HCT116 (cell line): ENCODE measurements around the gene PRODH. TPM values are rescaled to one million over a fixed set of nuclear protein-coding genes. Genes with fewer than 3 reads are reported as not detected.

Experiments used
- ATAC-seq: fragments of 200-7000 bp; cut with Tn5 transposase; 2 replicates; pipeline ENCODE4 v1.9.1; 2020; ENCODE audit warnings: mild to moderate bottlenecking, moderate library complexity
- Bru-seq: library from RNA; stranded (reverse); fragments of 400-500 nt; gene quantifications from one replicate; lab custom pipeline; 2021; lab: Mats Ljungman, UMichigan
- BruChase-seq, 2 experiments: library from RNA; stranded (reverse); fragments of 400-500 nt; gene quantifications; one replicate each; lab custom pipeline; 2021; lab: Mats Ljungman, UMichigan
- BruUV-seq: library from RNA; stranded (reverse); fragments of 400-500 nt; replicated peaks from 2 replicates; lab custom pipeline; 2021; lab: Mats Ljungman, UMichigan
- CTCF ChIA-PET: fragments of 300-600 bp; sonication (Branson Sonifier 250); formaldehyde crosslinking; loops from one replicate; lab custom pipeline; 2021; ENCODE audit warnings: antibody characterized with exemption; lab: Charles Lee
- POLR2A ChIA-PET: fragments of 300-600, 350-600 bp; sonication (Branson Sonifier 250); formaldehyde crosslinking; loops from one replicate; lab custom pipeline; 2021; ENCODE audit warnings: antibody characterized with exemption; lab: Charles Lee
- RAD21 ChIA-PET, 2 experiments: fragments of 300-600 bp; sonication (Branson Sonifier 250); formaldehyde crosslinking; loops; one replicate each; lab custom pipeline; 2023; ENCODE audit warnings: low total read pairs in 2 of 2; ENCODE audit not compliant: uncharacterized antibody in 2 of 2, unreplicated experiment in 2 of 2, low non-redundant PET in 1 of 2; lab: Charles Lee
- DNase-seq: peaks from one replicate; pipeline ENCODE4 v3.0.0-alpha.2; 2010; ENCODE audit warnings: low read depth, low spot score
- H2AFZ ChIP-seq: fragments of 200-600 bp; shearing (Covaris generic), sonication (generic); 2 replicates; pipeline ENCODE4 v1.6.1; 2017; ENCODE audit warnings: low read depth, mixed run types, mixed read lengths, antibody characterized with exemption, low read length; ENCODE audit not compliant: poor library complexity, severe bottlenecking
- H3K27ac ChIP-seq: 2 replicates; pipeline ENCODE4 v1.5.1; 2012; ENCODE audit warnings: low read depth, low read length
- H3K27me3 ChIP-seq: fragments of 200-600 bp; sonication (generic); 2 replicates; pipeline ENCODE4 v1.6.1; 2016; ENCODE audit warnings: mixed run types, low read length, mixed read lengths; ENCODE audit not compliant: insufficient read depth
- H3K36me3 ChIP-seq, 2 experiments: fragments of 200-500 bp in 1 of 2; fragments of 200-600 bp in 1 of 2; sonication (Bioruptor generic) in 1 of 2; sonication (generic) in 1 of 2; 2 replicates each; pipeline versions ENCODE4 v1.5.1 to v1.6.1; 2014 to 2016; ENCODE audit warnings: low read length in 2 of 2, inconsistent platforms in 1 of 2, mixed read lengths in 1 of 2, mixed run types in 1 of 2; ENCODE audit not compliant: insufficient read depth in 2 of 2, control insufficient read depth in 1 of 2
- H3K4me1 ChIP-seq, 2 experiments: fragments of 200-600 bp in 1 of 2; sonication (generic) in 1 of 2; 2 replicates each; pipeline versions ENCODE4 v1.5.1 to v1.6.1; 2012 to 2017; ENCODE audit warnings: low read length in 2 of 2, inconsistent platforms in 1 of 2, mild to moderate bottlenecking in 1 of 2, mixed read lengths in 1 of 2, mixed run types in 1 of 2, moderate library complexity in 1 of 2; ENCODE audit not compliant: insufficient read depth in 2 of 2, control insufficient read depth in 1 of 2
- H3K4me2 ChIP-seq: fragments of 200-600 bp; sonication (generic); 2 replicates; pipeline ENCODE4 v1.6.1; 2017; ENCODE audit warnings: mixed run types, low read length, mixed read lengths
- H3K4me3 ChIP-seq, 2 experiments: fragments of 200-600 bp in 1 of 2; sonication (generic) in 1 of 2; replicated peaks in 1 of 2; 2 replicates each; pipeline ENCODE4 v1.5.1; 2011 to 2016; ENCODE audit warnings: low read length in 2 of 2, control low read depth in 1 of 2, low read depth in 1 of 2, mild to moderate bottlenecking in 1 of 2, mixed read lengths in 1 of 2, mixed run types in 1 of 2
- H3K79me2 ChIP-seq: fragments of 200-600 bp; sonication (generic); 2 replicates; pipeline ENCODE4 v1.6.1; 2017; ENCODE audit warnings: mild to moderate bottlenecking, mixed run types, low read length, moderate library complexity, mixed read lengths; ENCODE audit not compliant: insufficient read depth
- H3K9ac ChIP-seq: fragments of 200-600 bp; sonication (generic); 2 replicates; pipeline ENCODE4 v1.6.1; 2016; ENCODE audit warnings: low read length, mixed read lengths
- H3K9me2 ChIP-seq: fragments of 200-600 bp; sonication (generic), shearing (Covaris generic); 2 replicates; pipeline ENCODE4 v1.6.1; 2017; ENCODE audit warnings: mixed run types, mild to moderate bottlenecking, moderate library complexity; ENCODE audit not compliant: insufficient read depth
- H3K9me3 ChIP-seq, 2 experiments: fragments of 200-500 bp in 1 of 2; fragments of 200-600 bp in 1 of 2; sonication (Bioruptor generic) in 1 of 2; sonication (generic) in 1 of 2; 2 replicates each; pipeline ENCODE4 v1.6.1; 2014 to 2017; ENCODE audit warnings: low read length in 2 of 2, mixed read lengths in 2 of 2, inconsistent platforms in 1 of 2, low read depth in 1 of 2, mild to moderate bottlenecking in 1 of 2, mixed run types in 1 of 2, moderate library complexity in 1 of 2; ENCODE audit not compliant: control insufficient read depth in 1 of 2, insufficient read depth in 1 of 2
- H4K20me1 ChIP-seq: fragments of 200-600 bp; sonication (generic), shearing (Covaris generic); 2 replicates; pipeline ENCODE4 v1.6.1; 2017; ENCODE audit warnings: mixed run types, mild to moderate bottlenecking, moderate library complexity; ENCODE audit not compliant: insufficient read depth
- ATF3 ChIP-seq: IDR thresholded peaks from 2 replicates; pipeline ENCODE4 v1.6.1; 2012
- CBX3 ChIP-seq: IDR thresholded peaks from 2 replicates; pipeline ENCODE4 v1.6.1; 2012; ENCODE audit warnings: low read depth
- CEBPB ChIP-seq: IDR thresholded peaks from 2 replicates; pipeline ENCODE4 v1.6.1; 2012; ENCODE audit warnings: low read depth
- EGR1 ChIP-seq: IDR thresholded peaks from 2 replicates; pipeline ENCODE4 v1.6.1; 2012; ENCODE audit warnings: low read depth
- EZH2phosphoT487 ChIP-seq: fragments of 200-600 bp; IDR thresholded peaks from 2 replicates; pipeline ENCODE4 v1.6.1; 2018; ENCODE audit warnings: antibody characterized with exemption, borderline replicate concordance
- FOSL1 ChIP-seq: IDR thresholded peaks from 2 replicates; pipeline ENCODE4 v1.6.1; 2012; ENCODE audit warnings: low read depth
- POLR2AphosphoS5 ChIP-seq: IDR thresholded peaks from 2 replicates; pipeline ENCODE4 v1.6.1; 2011; ENCODE audit warnings: mild to moderate bottlenecking, low read depth, low read length, moderate library complexity
- RAD21 ChIP-seq: IDR thresholded peaks from 2 replicates; pipeline ENCODE4 v1.6.1; 2012; ENCODE audit warnings: low read depth, mild to moderate bottlenecking
- SIN3A ChIP-seq: IDR thresholded peaks from 2 replicates; pipeline ENCODE4 v1.6.1; 2012; ENCODE audit warnings: low read depth
- SP1 ChIP-seq: IDR thresholded peaks from 2 replicates; pipeline ENCODE4 v1.6.1; 2012; ENCODE audit warnings: low read depth
- SRF ChIP-seq: IDR thresholded peaks from 2 replicates; pipeline ENCODE4 v1.6.1; 2012; ENCODE audit warnings: low read depth
- TCF7L2 ChIP-seq: IDR thresholded peaks from 2 replicates; pipeline ENCODE4 v1.7.0; 2011; ENCODE audit warnings: borderline replicate concordance, inconsistent platforms; ENCODE audit not compliant: insufficient read depth, insufficient read length; ENCODE audit errors: extremely low read depth
- YY1 ChIP-seq: IDR thresholded peaks from 2 replicates; pipeline ENCODE4 v1.6.1; 2011; ENCODE audit warnings: low read length, low read depth, moderate library complexity, mild to moderate bottlenecking; ENCODE audit not compliant: insufficient replicate concordance; ENCODE audit errors: extremely low read depth
- ZNF274 ChIP-seq: fragments of 200-500 bp; sonication (Bioruptor generic); IDR thresholded peaks from 2 replicates; pipeline ENCODE4 v1.6.1; 2014; ENCODE audit warnings: mild to moderate bottlenecking, low read depth, low read length, inconsistent platforms
- intact Hi-C: fragments of 100-400 bp; cut with micrococcal nuclease; formaldehyde crosslinking; loops from 2 replicates; pipeline ENCODE4 v1.10.0; 2022
- long read RNA-seq: library from polyadenylated mRNA; unstranded; transcript quantifications from one replicate; pipeline ENCODE4 v2.0.0, GENCODE V29; 2021; ENCODE audit not compliant: unreplicated experiment
- polyA plus RNA-seq: library from polyadenylated mRNA; unstranded; fragments of >200 nt; gene quantifications from 2 replicates; pipeline ENCODE4 v1.2.1, GENCODE V29; 2012; ENCODE audit warnings: missing spikeins
- total RNA-seq: library from RNA; stranded (reverse); gene quantifications from one replicate; pipeline ENCODE4 v1.2.1, GENCODE V29; 2021; ENCODE audit not compliant: unreplicated experiment
- TF ChIP-seq, protein P1 (sequence below): IDR thresholded peaks from 2 replicates; pipeline ENCODE4 v1.6.1; 2012

Gene PRODH
- total RNA-seq (3.2 TPM), Bru-seq, nascent RNA (percentile 14 among the genes with signal in this experiment), BruChase-seq, experiment 1, labeled RNA remaining after a 6-hour chase (percentile 4 among the genes with signal in this experiment), BruChase-seq, experiment 2, labeled RNA remaining after a 2-hour chase (percentile 6 among the genes with signal in this experiment)
- 0.96 and 2.7 TPM in 2 replicates for polyA plus RNA-seq
- long read RNA-seq: 0 reads

DNA sequence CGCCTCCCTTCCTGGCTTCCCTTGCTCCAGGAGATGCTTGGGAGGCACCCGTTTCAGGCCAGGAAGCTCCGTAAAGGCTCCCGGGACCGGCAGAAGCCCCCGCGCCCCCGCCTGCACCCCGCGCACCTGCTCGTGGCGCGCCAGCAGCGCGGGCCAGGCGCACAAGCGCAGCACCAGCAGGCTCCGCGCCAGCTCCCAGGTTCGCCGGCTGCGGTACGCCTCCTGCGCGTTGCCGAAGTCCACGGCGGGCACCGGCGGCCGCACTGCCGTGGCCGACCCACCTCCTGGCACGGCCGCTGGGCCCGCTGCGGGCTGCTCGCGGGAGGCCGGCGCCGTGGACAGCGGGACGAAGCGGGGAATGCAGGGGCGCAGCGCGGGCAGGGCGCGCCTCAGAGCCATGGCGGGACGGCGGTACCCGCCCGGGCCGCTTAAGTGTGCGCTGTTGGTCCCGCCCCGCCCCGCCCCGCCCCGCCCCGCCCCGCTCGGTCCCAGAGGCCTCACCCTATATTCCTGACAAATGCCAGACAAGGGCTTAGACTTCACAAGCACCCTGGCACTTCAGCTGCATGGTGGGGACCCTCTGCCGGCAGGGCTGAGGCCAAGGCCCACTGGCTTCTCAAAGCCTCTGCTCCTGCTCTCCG, at the start of gene PRODH:
TSS of gene PRODH (minus strand) at position 405 of the 641 bp plus-strand sequence. CDS start at position 399, 6 bp downstream.
- ChIA-PET RAD21 (interaction anchor here in 1 of 2 experiments (0.6 kb wide), 1 partner anchor 208 kb away, joined by 3 read pairs; the partner anchor contains the start of gene ESS2), CTCF (interaction anchor here (0.6 kb wide), 1 partner anchor 60 kb away, joined by 4 read pairs; no protein-coding TSS in a partner anchor)
- no peaks in the 10 kb centered on the region for H3K27me3 ChIP-seq
- no peaks in the 10 kb centered on the region for H3K4me1 ChIP-seq
- no peaks in the 10 kb centered on the region for H4K20me1 ChIP-seq
- H3K36me3 ChIP-seq: no peaks in the 10 kb centered on the region
- ATAC-seq: peak; percentile 97
- intact Hi-C loops: no loop called here
- no peak for TF ChIP-seq FOSL1
- no peak for TF ChIP-seq EZH2phosphoT487
- TF ChIP-seq ATF3: no peak
- no peak for TF ChIP-seq TCF7L2
- TF ChIP-seq POLR2AphosphoS5: no peak
- no peak for TF ChIP-seq EGR1
- TF ChIP-seq CBX3: no peak
- TF ChIP-seq CEBPB: no peak
- no peak for TF ChIP-seq SP1
- TF ChIP-seq, all 23 proteins: peak for 0
- H2AFZ ChIP-seq: no peak within 1 kb of the TSS
- no peak for DNase-seq
- H3K79me2 ChIP-seq: no peaks in the 10 kb centered on the region
- POLR2A ChIA-PET: interaction anchor here (1.8 kb wide), 1 partner anchor 30 kb away, joined by 8 read pairs; the partner anchor contains the start of gene DGCR6
- H3K4me3 ChIP-seq: no peak within 1 kb of the TSS
- no peak within 1 kb of the TSS for H3K27ac ChIP-seq
- no peak within 1 kb of the TSS for H3K4me2 ChIP-seq
- H3K9me2 ChIP-seq: no peaks in the 10 kb centered on the region
- no peak within 1 kb of the TSS for H3K9ac ChIP-seq
- no peaks in the 10 kb centered on the region for H3K9me3 ChIP-seq
- BruUV-seq: no TSS peak

DNA sequence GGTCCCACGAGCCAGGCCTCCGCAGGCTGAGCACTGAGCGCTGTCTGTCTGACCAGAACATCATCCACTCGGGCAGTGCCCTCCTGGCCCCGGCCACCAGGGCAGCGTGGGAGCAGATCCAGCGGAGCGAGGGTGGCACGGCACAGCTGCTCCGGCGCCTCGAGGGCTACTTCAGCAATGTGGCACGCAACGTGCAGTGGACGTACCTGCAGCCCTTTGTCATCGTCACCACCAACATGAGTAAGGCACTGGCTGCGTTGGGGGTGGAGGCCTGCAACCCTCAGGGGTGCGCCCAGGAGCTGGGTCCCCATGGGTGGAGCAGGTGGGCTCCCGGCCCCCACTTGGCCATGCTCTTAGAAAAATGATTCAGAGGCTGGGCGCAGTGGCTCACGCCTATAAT, 49.7 kb upstream of the PRODH start:
- H3K36me3 ChIP-seq: no peaks in the 10 kb centered on the region
- RAD21 ChIA-PET: no interaction called here
- H3K4me2 ChIP-seq: no peak overlapping the region
- H3K4me1 ChIP-seq: no peaks in the 10 kb centered on the region
- POLR2A ChIA-PET: no interaction called here
- H3K9me2 ChIP-seq: no peaks in the 10 kb centered on the region
- H2AFZ ChIP-seq: no peak overlapping the region
- no peaks in the 10 kb centered on the region for H4K20me1 ChIP-seq
- H3K79me2 ChIP-seq: no peaks in the 10 kb centered on the region
- CTCF ChIA-PET: no interaction called here
- H3K4me3 ChIP-seq: no peak overlapping the region
- intact Hi-C loops: no loop called here
- H3K9ac ChIP-seq: no peak overlapping the region
- no peaks in the 10 kb centered on the region for H3K27me3 ChIP-seq
- BruUV-seq: no TSS peak
- H3K9me3 ChIP-seq: peaks cover 4 to 6% of the 10 kb centered on the region in 2 experiments; a peak in 2 of 4 replicates
- ATAC-seq (no peak), DNase-seq (no peak)
- TF ChIP-seq, protein P1, sequence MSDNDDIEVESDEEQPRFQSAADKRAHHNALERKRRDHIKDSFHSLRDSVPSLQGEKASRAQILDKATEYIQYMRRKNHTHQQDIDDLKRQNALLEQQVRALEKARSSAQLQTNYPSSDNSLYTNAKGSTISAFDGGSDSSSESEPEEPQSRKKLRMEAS: no peak
- TF ChIP-seq SRF: no peak
- TF ChIP-seq ZNF274: no peak
- no peak for TF ChIP-seq YY1
- no peak for TF ChIP-seq EGR1
- TF ChIP-seq SIN3A: no peak
- TF ChIP-seq SP1: no peak
- no peak for TF ChIP-seq RAD21
- TF ChIP-seq FOSL1: no peak
- no peak for TF ChIP-seq ATF3
- no peak for TF ChIP-seq EZH2phosphoT487
- H3K27ac ChIP-seq: no peak overlapping the region
